HG02763 (cell line): ENCODE measurements around the gene TRABD2B.
"Not testable (repeated sequence)": the region's sequence is repeated elsewhere in the genome, so short reads cannot be mapped to it uniquely, and the experiment has no call there.

ENCODE experiments used
- ATAC-seq: cut with Tn5 transposase; IDR thresholded peaks from one replicate; pipeline ENCODE4 v1.9.1; 2021; ENCODE audit warnings: mild to moderate bottlenecking, moderate library complexity; ENCODE audit not compliant: unreplicated experiment

Gene TRABD2B

DNA sequence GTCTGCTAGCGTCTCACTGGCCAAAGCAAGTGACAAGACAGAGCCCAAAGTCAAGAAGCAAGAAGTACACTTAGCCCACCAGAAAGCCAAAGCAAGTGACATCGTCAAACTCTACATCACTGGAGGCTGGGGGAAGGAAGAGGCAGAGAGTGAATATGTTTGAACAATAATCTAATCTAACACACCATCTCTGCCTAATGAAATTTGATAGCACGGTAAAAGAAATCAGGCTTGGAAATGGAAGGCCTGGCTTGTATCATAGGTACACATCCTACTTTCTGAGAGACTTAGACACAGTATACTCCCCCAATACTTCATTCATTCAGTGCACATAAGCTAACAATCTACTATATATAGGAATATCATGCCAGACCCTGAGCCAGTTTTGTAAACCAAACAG lies 26.3 kb downstream of the TRABD2B start:
- no peak for ATAC-seq

GRCh38 chr1:47969478-47969877 lies 27.7 kb downstream of the TRABD2B start:
- ATAC-seq: no peak

DNA sequence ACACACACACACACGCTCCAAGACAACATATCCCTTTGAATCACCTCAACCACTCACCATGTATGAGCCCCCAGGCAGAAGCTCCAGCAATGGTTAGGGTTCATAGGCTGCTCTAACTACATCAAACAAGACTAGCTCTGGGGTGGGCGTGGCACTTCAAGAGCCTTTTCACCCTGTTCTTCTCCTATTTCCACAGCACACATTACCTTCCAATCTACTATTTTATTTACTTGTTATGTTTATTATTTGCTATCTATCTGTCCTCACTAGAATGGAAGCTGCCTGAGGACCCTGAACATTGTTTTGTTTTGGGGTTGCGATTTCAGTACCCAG lies 28.7 kb downstream of the TRABD2B start:
- ATAC-seq: no peak

GRCh38 chr1:47967864-47968555 lies 29.2 kb downstream of the TRABD2B start:
- no peak for ATAC-seq

- no peak for ATAC-seq
Observed at GRCh38 chr1:47965816-47966215, 31.4 kb downstream of the TRABD2B start.

DNA sequence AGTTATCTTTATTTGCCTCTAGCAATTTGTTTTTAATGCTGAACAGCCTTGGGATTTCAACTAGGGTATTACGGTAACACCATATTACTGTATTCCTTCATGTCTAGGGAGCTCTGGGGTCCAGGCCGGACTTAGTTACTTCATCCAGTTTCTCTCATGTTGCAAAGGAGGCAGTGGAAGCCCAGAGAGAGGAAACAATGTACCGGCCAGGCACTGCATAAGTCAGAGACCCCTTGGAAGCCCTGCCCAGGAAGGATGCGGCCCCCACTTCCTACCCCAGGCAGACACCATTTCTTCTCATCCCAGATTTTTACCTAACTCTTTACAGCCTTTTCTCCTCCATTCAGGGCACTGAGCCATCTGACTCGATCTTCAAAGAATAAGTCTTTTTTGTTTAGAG lies 32.5 kb downstream of the TRABD2B start:
- ATAC-seq: no peak

- no peak for ATAC-seq
Observed at GRCh38 chr1:47963568-47964358, 33.4 kb downstream of the TRABD2B start.

GRCh38 chr1:47962750-47963492 lies 34.3 kb downstream of the TRABD2B start:
- no peak for ATAC-seq

DNA sequence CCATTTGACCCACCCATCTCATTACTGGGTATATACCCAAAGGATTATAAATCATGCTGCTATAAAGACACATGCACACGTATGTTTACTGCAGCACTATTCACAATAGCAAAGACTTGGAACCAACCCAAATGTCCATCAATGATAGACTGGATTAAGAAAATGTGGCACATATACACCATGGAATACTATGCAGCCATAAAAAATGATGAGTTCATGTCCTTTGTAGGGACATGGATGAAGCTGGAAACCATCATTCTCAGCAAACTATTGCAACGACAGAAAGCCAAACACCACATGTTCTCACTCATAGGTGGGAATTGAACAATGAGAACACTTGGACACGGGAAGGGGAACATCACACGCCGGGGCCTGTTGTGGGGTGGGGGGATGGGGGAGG lies 35.4 kb downstream of the TRABD2B start:
- not testable (repeated sequence) for ATAC-seq

- not testable (repeated sequence) for ATAC-seq
Observed at GRCh38 chr1:47956491-47956890, 40.7 kb downstream of the TRABD2B start.

DNA sequence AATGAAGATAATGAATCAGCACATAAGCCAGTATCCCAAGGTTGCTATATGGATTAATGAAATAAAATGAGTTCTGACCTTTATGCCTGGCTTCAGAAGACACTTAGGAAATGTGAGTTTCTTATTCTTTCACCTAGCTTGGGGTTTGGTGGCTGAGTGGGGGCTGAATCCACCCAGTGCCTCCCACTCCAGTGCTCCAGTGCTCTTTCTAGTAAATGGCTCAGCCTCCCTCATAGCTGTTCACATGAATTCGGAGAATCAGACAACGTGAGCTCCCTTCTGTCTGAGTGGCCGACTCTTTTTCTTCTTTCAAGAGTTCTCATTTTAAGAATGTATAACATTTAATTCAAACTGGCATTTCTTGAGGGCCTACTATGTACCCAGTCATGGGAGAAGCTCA lies 43.5 kb downstream of the TRABD2B start:
- no peak for ATAC-seq

DNA sequence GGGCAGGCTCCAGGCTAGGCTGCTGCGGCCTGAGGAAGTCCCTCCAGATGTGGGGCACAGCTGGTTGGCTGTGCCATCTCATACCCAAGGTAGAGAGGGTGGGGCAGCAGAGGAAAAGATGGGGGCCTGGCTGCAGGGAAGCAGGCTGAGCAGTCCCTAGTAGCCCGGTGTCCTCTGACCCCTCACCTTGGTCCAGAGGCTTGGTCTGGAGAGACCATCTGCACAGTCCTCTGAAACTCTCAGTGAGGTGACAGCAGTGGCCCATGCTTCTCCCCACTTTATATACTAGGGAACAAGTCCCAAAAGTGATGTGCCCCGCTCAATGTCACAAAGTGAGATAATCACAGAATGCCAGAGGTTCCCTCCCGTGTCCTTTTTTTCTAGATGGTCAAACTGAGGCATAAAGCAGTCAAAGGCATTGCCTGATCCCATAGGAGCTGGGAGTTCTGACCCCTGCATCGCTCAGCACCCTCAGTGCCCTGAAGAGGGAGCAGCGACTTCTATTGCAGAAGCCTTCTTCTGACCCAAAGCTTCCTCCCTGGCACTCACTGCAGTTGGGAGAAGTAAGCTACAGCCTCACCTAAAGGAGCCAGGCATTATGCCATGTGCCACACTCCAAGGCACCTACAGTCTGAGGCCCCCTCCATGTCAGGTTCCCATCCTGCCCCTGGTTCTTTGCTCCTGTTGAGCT lies 45.5 kb downstream of the TRABD2B start:
- ATAC-seq: no peak

- ATAC-seq: no peak
Observed at GRCh38 chr1:47951026-47951425, 46.2 kb downstream of the TRABD2B start.

- no peak for ATAC-seq
Observed at GRCh38 chr1:47950471-47950870, 46.7 kb downstream of the TRABD2B start.

DNA sequence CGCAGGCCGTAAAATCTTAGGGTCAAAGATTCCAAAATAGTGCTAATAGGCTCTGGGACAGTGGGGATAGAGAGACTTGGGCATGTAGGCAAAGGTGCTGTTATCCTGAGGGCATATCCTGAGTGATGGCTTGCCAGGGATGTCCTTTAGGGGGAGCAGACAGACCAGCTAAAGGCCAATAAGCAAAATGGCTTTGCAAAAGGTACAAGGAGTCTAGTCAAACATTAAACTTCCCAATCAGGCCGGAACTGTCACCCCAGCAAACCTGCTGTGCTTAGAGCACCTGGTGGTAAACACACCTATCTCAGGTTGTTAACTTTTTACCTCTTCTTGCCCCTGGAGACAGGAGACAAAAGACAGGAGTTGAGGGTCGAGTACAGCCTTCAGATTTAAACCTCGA lies 49.1 kb downstream of the TRABD2B start:
- ATAC-seq: no peak

DNA sequence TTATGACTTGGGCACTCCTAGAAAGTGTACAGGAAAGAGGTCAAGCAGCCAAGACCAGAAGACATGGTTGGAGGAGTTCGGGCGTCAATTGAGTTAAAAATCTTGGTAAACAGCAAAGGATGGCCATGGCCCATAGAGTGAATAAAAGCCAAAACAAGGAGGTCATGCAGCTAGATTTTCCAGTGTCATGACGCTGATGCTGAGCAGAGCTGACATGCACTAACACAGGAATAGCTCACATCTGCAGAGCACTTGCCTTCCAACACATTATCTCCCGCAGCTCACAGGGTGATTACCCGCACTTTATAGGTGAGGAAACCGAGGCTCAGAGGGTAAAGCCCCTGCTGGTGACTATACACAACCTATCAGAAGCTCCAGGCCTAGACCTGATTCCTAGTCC lies 49.7 kb downstream of the TRABD2B start:
- no peak for ATAC-seq

DNA sequence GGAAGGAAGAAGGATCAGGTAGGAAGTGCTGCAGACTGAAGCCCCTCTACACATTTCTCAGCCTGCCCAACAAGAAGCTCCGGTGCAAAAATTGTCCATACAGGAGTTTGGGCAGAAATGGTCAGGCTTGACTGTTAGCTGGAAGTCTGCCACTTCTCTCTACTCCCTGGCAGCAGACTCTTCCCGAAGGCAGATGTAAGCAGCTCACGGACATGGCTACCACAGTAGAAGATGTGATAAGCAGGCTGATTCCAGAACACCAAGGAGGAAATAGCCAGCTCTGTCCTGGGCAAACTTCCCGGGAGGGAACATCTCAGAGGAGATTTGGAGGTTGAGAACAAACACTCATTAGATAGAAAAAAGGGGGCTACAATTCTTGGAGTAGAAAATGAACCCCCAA lies 52.6 kb downstream of the TRABD2B start:
- ATAC-seq: no peak

DNA sequence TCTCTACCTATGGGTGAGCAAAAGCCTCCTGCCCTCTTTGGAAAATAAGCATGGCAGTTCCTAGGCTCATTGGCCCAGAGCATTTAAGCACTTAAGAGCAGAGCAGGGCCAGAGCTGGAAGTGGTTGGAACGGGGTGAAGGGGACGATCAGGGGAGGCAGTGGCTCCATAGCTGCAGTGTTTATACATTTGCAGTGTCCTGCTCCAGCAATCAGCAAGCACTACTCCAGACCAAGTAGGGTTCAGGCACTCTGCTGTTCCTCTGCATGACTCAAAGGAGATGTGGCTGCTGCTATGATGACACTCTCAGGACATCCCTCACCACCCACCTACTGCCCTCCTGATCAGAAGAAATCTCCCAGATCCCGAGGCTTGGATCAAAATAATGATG lies 55.0 kb downstream of the TRABD2B start:
- ATAC-seq: no peak

DNA sequence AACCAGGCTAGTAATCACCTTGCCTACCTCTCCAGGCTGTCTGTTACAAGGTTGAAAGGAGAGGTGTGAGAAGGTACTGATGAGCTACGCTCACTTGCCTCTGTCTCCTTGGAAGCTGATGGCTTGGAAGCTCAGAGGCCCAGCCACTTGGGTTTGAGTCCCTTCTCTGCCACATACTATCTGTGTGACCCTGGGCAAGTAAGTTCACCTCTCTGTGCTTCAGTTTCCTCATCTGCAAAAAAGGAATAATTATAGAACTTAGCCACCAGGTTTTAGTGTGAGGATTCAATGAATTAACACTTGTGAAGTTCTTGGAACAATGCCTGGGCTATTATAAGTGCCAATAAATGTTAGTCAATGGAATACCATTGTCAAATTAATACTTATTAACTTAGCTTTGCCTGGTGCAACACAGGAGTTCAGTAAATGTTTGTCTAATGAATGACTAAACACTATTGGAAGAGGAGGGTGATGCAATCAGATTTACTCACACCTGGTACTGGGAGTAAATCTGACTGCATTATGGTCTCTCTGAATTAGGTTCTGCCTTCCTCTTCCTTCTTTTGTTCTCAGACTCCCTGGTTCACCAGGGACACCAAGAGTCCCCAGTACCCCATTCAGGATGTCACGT lies 55.5 kb downstream of the TRABD2B start:
- ATAC-seq: no peak

- no peak for ATAC-seq
Observed at GRCh38 chr1:47940779-47941178, 56.4 kb downstream of the TRABD2B start.

GRCh38 chr1:47940326-47940725 lies 56.9 kb downstream of the TRABD2B start:
- no peak for ATAC-seq
